Panc1 (cell line): Measurements from ENCODE around the gene PLD3. TPM values are rescaled to one million over a fixed set of nuclear protein-coding genes. Genes with fewer than 3 reads are reported as not detected.

Experiments
- ATAC-seq: fragments of 200-7000 bp; cut with Tn5 transposase; 2 replicates; pipeline ENCODE4 v1.9.1; 2020; ENCODE audit warnings: mild to moderate bottlenecking, moderate library complexity
- BruUV-seq: library from RNA; stranded (reverse); fragments of 400-500 nt; replicated peaks from 2 replicates; lab custom pipeline; 2021; lab: Mats Ljungman, UMichigan
- CTCF ChIA-PET: fragments of 300-600 bp; sonication (Branson Sonifier 250); formaldehyde crosslinking; loops from one replicate; lab custom pipeline; 2022; ENCODE audit warnings: antibody characterized with exemption; lab: Charles Lee
- POLR2A ChIA-PET: fragments of 300-600 bp; sonication (Branson Sonifier 250); formaldehyde crosslinking; loops from one replicate; lab custom pipeline; 2022; ENCODE audit warnings: antibody characterized with exemption; lab: Charles Lee
- DNase-seq: peaks from one replicate; pipeline ENCODE4 v3.0.0-alpha.2; 2010; ENCODE audit warnings: low read depth, low spot score
- H3K27ac ChIP-seq: 2 replicates; pipeline ENCODE4 v1.5.1; 2011; ENCODE audit warnings: mild to moderate bottlenecking, low read length, inconsistent platforms
- H3K27me3 ChIP-seq: fragments of 200-500 bp; sonication (Bioruptor generic); 2 replicates; pipeline ENCODE4 v1.6.0; 2014; ENCODE audit warnings: low read length, inconsistent platforms; ENCODE audit not compliant: control insufficient read depth, insufficient read depth
- H3K36me3 ChIP-seq: fragments of 200-500 bp; sonication (Bioruptor generic); 2 replicates; pipeline ENCODE4 v1.5.1; 2014; ENCODE audit warnings: inconsistent platforms, mild to moderate bottlenecking, low read length, moderate library complexity; ENCODE audit not compliant: control insufficient read depth, insufficient read depth
- H3K4me1 ChIP-seq: 2 replicates; pipeline ENCODE4 v1.5.1; 2011; ENCODE audit warnings: inconsistent platforms, mild to moderate bottlenecking, low read length, moderate library complexity; ENCODE audit not compliant: control insufficient read depth, insufficient read depth
- H3K4me3 ChIP-seq, 2 experiments: 2 replicates each; pipeline ENCODE4 v1.5.1; 2011 to 2012; ENCODE audit warnings: low read depth in 2 of 2, low read length in 2 of 2, mild to moderate bottlenecking in 2 of 2, inconsistent platforms in 1 of 2, moderate library complexity in 1 of 2
- H3K9me3 ChIP-seq: fragments of 200-500 bp; sonication (Bioruptor generic); 2 replicates; pipeline ENCODE4 v1.5.1; 2014; ENCODE audit warnings: low read depth, mild to moderate bottlenecking, inconsistent platforms, low read length, moderate library complexity; ENCODE audit not compliant: control insufficient read depth, insufficient read depth
- CTCF ChIP-seq: fragments of 450-650 bp; IDR thresholded peaks from 2 replicates; pipeline ENCODE4 v1.5.1; 2017; ENCODE audit warnings: mild to moderate bottlenecking
- POLR2AphosphoS5 ChIP-seq: IDR thresholded peaks from 2 replicates; pipeline ENCODE4 v1.6.1; 2012; ENCODE audit warnings: mild to moderate bottlenecking, low read depth, low read length, moderate library complexity
- SIN3A ChIP-seq: IDR thresholded peaks from 2 replicates; pipeline ENCODE4 v1.6.1; 2012; ENCODE audit warnings: low read depth, mild to moderate bottlenecking, low read length, moderate library complexity, borderline replicate concordance; ENCODE audit not compliant: insufficient read depth
- TCF7L2 ChIP-seq: IDR thresholded peaks from 2 replicates; pipeline ENCODE4 v1.6.1; 2011; ENCODE audit warnings: mild to moderate bottlenecking, low read depth, low read length, inconsistent platforms
- in situ Hi-C: cut with HindIII; loops from 2 replicates; pipeline ENCODE4 v1.10.0; 2016; ENCODE audit warnings: low sequenced_read_pairs, low pct_unique_long_range_greater_than_20kb
- intact Hi-C: fragments of 100-400 bp; cut with micrococcal nuclease; formaldehyde crosslinking; loops from one replicate; pipeline ENCODE4 v1.10.0; 2022; ENCODE audit not compliant: unreplicated experiment
- total RNA-seq: library from RNA; stranded (reverse); gene quantifications from one replicate; pipeline ENCODE4 v1.2.1, GENCODE V29; 2021; ENCODE audit not compliant: unreplicated experiment
- TF ChIP-seq, protein P1 (sequence below), 2 experiments: IDR thresholded peaks; 2 replicates each; pipeline ENCODE4 v1.6.1; 2011 to 2012; ENCODE audit warnings: low read depth in 2 of 2, control low read depth in 1 of 2, low read length in 1 of 2, mild to moderate bottlenecking in 1 of 2, moderate library complexity in 1 of 2; ENCODE audit not compliant: insufficient read depth in 1 of 2

PLD3 gene
- total RNA-seq, 1 experiment from 2014 or later = 81.8 TPM

DNA sequence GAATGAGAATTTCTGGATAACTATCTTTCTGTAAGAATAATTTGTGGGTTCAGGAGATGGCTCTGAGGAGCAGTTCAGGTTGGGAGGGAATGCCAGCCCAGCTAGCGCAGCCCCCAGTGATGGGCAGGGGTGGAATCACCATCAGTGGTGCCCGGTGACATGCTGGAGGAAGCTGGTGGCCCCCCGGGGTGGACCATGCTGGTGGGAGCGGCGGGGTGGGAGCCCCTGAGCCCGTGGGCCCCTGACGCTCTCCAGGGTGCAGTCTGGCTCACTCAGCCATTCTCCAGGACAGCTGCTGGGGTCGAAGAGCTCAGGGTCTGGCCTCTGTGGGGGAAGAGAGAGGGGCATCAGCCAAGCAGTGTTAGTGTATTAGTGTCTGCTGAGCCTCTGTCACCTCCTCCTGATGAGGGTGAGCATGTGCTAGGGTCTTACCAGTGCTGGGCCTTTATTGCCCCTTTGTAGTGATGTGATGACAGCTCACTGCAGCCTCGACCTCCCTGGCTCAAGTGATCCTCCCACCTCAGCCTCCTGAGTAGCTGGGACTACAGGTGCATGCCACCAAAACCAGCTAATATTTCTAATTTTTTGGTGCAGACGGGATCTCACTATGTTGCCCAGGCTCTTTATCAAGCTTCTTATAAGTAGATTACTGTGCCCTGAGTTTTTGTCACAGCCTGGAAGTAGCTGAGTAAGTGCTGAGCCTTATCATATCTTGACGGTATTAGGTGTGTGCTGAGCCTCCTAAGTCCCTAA, 31.1 kb downstream of the PLD3 start:
- H3K4me1 ChIP-seq = no peaks in the 10 kb centered on the region
- H3K27me3 ChIP-seq = no peaks in the 10 kb centered on the region
- ChIA-PET POLR2A (no interaction called here), CTCF (no interaction called here)
- H3K9me3 ChIP-seq = no peaks in the 10 kb centered on the region
- ATAC-seq (no peak), DNase-seq (no peak)
- no peak overlapping the region for H3K4me3 ChIP-seq
- TF ChIP-seq TCF7L2 (no peak), CTCF (no peak), POLR2AphosphoS5 (no peak), SIN3A (no peak)
- TF ChIP-seq, protein P1, sequence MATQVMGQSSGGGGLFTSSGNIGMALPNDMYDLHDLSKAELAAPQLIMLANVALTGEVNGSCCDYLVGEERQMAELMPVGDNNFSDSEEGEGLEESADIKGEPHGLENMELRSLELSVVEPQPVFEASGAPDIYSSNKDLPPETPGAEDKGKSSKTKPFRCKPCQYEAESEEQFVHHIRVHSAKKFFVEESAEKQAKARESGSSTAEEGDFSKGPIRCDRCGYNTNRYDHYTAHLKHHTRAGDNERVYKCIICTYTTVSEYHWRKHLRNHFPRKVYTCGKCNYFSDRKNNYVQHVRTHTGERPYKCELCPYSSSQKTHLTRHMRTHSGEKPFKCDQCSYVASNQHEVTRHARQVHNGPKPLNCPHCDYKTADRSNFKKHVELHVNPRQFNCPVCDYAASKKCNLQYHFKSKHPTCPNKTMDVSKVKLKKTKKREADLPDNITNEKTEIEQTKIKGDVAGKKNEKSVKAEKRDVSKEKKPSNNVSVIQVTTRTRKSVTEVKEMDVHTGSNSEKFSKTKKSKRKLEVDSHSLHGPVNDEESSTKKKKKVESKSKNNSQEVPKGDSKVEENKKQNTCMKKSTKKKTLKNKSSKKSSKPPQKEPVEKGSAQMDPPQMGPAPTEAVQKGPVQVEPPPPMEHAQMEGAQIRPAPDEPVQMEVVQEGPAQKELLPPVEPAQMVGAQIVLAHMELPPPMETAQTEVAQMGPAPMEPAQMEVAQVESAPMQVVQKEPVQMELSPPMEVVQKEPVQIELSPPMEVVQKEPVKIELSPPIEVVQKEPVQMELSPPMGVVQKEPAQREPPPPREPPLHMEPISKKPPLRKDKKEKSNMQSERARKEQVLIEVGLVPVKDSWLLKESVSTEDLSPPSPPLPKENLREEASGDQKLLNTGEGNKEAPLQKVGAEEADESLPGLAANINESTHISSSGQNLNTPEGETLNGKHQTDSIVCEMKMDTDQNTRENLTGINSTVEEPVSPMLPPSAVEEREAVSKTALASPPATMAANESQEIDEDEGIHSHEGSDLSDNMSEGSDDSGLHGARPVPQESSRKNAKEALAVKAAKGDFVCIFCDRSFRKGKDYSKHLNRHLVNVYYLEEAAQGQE (IDR thresholded peaks at IDR 0.05; ENCODE audit: insufficient read depth in 1 of 2, low read depth in 2 of 2, low read length in 1 of 2) = no peak
- intact Hi-C loops = no loop called here
- in situ Hi-C loops = no loop called here
- no peak overlapping the region for H3K27ac ChIP-seq
- no peaks in the 10 kb centered on the region for H3K36me3 ChIP-seq
- BruUV-seq = no TSS peak

- TF ChIP-seq TCF7L2 = no peak
- TF ChIP-seq POLR2AphosphoS5 = no peak
- TF ChIP-seq CTCF = no peak
- TF ChIP-seq, protein P1 (IDR thresholded peaks at IDR 0.05; ENCODE audit: insufficient read depth in 1 of 2, low read depth in 2 of 2, low read length in 1 of 2) = no peak
- no peak for TF ChIP-seq SIN3A
- H3K27me3 ChIP-seq = no peaks in the 10 kb centered on the region
- no peaks in the 10 kb centered on the region for H3K36me3 ChIP-seq
- no peaks in the 10 kb centered on the region for H3K9me3 ChIP-seq
- no peaks in the 10 kb centered on the region for H3K4me1 ChIP-seq
- DNase-seq (no peak), ATAC-seq (no peak)
- no peak overlapping the region for H3K4me3 ChIP-seq
- H3K27ac ChIP-seq = no peak overlapping the region
- intact Hi-C loops (no loop called here), in situ Hi-C loops (no loop called here)
- ChIA-PET POLR2A (no interaction called here), CTCF (interaction anchor here (0.6 kb wide), 1 partner anchor 206 kb away, joined by 4 read pairs; no protein-coding TSS in a partner anchor)
- no TSS peak for BruUV-seq
These were observed 31.9 kb downstream of the PLD3 start for GRCh38 chr19:40380199-40381037.
